D721Med (cell line): ENCODE measurements around the gene PSRC1.

Experiments
- DNase-seq: peaks from one replicate; pipeline ENCODE4 v3.0.0; 2011; ENCODE audit warnings: low spot score; ENCODE audit not compliant: insufficient read length
- FAIRE-seq: peaks from 2 replicates; lab custom pipeline; 2011; peaks lifted over from hg19 to GRCh38; lab: Jason Lieb, UNC
- TF ChIP-seq, protein P1 (sequence below): IDR thresholded peaks from 2 replicates; pipeline ENCODE4 v1.5.1; 2012; ENCODE audit warnings: mild to moderate bottlenecking, control low read depth; ENCODE audit not compliant: insufficient read depth; ENCODE audit errors: missing control alignments

The PSRC1 gene

DNA sequence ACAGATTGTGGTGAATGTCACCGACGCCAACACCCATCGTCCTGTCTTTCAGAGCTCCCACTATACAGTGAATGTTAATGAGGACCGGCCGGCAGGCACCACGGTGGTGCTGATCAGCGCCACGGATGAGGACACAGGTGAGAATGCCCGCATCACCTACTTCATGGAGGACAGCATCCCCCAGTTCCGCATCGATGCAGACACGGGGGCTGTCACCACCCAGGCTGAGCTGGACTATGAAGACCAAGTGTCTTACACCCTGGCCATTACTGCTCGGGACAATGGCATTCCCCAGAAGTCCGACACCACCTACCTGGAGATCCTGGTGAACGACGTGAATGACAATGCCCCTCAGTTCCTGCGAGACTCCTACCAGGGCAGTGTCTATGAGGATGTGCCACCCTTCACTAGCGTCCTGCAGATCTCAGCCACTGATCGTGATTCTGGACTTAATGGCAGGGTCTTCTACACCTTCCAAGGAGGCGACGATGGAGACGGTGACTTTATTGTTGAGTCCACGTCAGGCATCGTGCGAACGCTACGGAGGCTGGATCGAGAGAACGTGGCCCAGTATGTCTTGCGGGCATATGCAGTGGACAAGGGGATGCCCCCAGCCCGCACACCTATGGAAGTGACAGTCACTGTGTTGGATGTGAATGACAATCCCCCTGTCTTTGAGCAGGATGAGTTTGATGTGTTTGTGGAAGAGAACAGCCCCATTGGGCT, 30.6 kb downstream of the PSRC1 start:
- FAIRE-seq (no peak), DNase-seq (no peak)
- TF ChIP-seq, protein P1, sequence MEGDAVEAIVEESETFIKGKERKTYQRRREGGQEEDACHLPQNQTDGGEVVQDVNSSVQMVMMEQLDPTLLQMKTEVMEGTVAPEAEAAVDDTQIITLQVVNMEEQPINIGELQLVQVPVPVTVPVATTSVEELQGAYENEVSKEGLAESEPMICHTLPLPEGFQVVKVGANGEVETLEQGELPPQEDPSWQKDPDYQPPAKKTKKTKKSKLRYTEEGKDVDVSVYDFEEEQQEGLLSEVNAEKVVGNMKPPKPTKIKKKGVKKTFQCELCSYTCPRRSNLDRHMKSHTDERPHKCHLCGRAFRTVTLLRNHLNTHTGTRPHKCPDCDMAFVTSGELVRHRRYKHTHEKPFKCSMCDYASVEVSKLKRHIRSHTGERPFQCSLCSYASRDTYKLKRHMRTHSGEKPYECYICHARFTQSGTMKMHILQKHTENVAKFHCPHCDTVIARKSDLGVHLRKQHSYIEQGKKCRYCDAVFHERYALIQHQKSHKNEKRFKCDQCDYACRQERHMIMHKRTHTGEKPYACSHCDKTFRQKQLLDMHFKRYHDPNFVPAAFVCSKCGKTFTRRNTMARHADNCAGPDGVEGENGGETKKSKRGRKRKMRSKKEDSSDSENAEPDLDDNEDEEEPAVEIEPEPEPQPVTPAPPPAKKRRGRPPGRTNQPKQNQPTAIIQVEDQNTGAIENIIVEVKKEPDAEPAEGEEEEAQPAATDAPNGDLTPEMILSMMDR = no peak

DNA sequence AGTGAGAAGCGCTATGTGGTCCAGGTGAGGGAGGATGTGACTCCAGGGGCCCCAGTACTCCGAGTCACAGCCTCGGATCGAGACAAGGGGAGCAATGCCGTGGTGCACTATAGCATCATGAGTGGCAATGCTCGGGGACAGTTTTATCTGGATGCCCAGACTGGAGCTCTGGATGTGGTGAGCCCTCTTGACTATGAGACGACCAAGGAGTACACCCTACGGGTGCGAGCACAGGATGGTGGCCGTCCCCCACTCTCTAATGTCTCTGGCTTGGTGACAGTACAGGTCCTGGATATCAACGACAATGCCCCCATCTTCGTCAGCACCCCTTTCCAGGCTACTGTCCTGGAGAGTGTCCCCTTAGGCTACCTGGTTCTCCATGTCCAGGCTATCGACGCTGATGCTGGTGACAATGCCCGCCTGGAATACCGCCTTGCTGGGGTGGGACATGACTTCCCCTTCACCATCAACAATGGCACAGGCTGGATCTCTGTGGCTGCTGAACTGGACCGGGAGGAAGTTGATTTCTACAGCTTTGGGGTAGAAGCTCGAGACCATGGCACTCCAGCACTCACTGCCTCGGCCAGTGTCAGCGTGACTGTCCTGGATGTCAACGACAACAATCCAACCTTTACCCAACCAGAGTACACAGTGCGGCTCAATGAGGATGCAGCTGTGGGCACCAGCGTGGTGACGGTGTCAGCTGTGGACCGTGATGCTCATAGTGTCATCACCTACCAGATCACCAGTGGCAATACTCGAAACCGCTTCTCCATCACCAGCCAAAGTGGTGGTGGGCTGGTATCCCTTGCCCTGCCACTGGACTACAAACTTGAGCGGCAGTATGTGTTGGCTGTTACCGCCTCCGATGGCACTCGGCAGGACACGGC, 31.4 kb downstream of the PSRC1 start:
- DNase-seq (no peak), FAIRE-seq (no peak)
- TF ChIP-seq, protein P1 = no peak

DNA sequence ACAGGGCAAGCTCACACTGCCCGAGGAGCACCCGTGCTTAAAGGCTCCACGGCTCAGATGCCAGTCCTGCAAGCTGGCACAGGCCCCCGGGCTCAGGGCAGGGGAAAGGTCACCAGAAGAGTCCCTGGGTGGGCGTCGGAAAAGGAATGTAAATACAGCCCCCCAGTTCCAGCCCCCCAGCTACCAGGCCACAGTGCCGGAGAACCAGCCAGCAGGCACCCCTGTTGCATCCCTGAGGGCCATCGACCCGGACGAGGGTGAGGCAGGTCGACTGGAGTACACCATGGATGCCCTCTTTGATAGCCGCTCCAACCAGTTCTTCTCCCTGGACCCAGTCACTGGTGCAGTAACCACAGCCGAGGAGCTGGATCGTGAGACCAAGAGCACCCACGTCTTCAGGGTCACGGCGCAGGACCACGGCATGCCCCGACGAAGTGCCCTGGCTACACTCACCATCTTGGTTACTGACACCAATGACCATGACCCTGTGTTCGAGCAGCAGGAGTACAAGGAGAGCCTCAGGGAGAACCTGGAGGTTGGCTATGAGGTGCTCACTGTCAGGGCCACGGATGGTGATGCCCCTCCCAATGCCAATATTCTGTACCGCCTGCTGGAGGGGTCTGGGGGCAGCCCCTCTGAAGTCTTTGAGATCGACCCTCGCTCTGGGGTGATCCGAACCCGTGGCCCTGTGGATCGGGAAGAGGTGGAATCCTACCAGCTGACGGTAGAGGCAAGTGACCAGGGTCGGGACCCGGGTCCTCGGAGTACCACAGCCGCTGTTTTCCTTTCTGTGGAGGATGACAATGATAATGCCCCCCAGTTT, 32.3 kb downstream of the PSRC1 start:
- FAIRE-seq (no peak), DNase-seq (no peak)
- TF ChIP-seq, protein P1 = no peak

DNA sequence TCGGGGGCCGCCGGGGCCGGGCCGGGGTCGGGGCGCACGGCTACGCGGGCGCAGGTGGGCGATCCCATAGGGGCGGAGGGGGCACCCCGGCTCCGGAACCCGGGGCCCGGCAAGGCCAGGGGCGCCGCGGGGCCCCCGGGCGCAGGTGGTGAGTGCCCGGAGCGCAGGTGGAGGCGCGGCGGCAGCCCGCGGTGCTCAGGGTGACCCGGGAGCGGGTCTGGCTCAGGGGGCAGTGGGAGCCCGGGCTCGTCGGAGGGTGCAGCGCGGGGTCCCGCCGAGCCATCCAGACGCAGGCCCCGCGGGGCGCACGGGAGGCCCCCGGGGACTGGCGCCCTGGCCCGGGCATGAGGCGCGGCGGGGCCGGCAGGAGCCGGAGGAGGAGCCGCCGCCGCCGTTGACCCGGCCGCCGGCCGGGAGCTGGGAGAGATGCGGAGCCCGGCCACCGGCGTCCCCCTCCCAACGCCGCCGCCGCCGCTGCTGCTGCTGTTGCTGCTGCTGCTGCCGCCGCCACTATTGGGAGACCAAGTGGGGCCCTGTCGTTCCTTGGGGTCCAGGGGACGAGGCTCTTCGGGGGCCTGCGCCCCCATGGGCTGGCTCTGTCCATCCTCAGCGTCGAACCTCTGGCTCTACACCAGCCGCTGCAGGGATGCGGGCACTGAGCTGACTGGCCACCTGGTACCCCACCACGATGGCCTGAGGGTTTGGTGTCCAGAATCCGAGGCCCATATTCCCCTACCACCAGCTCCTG, 33.1 kb downstream of the PSRC1 start:
- peak; percentile 60 for DNase-seq
- FAIRE-seq = no peak
- TF ChIP-seq, protein P1 = no peak

DNA sequence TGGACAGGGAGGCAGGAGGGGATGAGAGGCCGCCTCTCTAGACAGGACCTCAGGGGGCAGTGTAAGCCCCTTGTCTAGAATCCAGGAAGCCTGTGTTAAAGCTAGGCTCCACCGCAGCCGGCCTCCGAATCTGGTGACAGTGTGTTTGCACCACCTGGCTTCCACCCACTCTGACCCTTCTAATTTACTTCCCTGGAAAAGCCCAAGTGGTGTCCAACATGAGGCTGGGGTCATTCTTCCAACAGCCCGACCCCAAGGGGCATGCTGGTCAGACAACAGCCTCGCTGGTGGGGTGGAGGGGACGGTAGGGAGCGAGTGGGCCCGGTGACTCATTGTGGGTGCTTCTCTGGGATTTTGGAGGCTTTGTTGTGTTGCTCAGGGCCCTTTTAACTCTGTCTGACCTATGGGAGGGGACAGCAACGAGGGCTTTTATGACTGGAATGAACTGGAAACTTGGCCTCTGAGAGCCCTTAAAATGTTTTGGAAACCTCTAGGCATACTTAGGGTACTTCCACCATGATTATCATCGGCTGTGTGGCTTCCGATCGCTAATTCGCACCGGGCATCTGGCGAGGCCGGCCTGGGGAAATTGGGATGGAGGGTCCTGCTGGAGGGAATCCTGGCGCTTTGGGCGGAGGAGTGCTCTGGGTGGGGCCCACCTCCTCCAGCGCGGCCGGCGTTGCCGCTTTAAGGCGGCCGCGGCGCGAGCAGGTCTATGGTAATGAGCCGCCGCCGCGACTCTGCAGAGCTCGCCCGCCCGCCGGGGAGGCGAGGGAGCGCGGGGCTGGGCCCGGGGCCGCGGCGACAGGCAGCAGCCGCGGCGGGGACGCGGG, 33.9 kb downstream of the PSRC1 start, which contains the start of gene CELSR2:
TSS of gene CELSR2 (plus strand) at position 743 of the 833 bp plus-strand sequence. CDS start 541 bp downstream, outside the sequence.
- TF ChIP-seq, protein P1 = no peak
- FAIRE-seq (no peak), DNase-seq (peak; percentile 99)

DNA sequence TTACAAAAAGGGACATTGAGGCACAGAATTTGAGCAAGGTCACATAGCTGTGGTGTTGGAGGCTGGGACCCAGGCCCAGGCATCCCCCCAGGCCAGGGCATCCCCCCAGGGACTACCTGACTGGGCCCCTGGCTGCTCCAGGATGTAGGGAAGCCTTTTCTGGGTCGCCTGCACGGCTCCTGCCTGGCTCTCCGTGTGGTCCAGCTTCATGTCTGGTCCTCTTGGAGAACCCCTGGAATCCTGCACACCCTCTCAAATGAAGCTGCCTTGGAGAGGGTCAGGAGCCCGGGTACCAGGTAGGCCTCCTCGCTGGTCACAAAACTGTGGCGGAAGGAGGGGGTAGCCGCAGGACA, 34.5 kb downstream of the PSRC1 start:
- TF ChIP-seq, protein P1 = no peak
- no peak for FAIRE-seq
- DNase-seq = no peak
